ENCODE results near the gene DNAI4. TPM values are rescaled to one million over a fixed set of nuclear protein-coding genes. Genes with fewer than 3 reads are reported as not detected.

Gene DNAI4, protein sequence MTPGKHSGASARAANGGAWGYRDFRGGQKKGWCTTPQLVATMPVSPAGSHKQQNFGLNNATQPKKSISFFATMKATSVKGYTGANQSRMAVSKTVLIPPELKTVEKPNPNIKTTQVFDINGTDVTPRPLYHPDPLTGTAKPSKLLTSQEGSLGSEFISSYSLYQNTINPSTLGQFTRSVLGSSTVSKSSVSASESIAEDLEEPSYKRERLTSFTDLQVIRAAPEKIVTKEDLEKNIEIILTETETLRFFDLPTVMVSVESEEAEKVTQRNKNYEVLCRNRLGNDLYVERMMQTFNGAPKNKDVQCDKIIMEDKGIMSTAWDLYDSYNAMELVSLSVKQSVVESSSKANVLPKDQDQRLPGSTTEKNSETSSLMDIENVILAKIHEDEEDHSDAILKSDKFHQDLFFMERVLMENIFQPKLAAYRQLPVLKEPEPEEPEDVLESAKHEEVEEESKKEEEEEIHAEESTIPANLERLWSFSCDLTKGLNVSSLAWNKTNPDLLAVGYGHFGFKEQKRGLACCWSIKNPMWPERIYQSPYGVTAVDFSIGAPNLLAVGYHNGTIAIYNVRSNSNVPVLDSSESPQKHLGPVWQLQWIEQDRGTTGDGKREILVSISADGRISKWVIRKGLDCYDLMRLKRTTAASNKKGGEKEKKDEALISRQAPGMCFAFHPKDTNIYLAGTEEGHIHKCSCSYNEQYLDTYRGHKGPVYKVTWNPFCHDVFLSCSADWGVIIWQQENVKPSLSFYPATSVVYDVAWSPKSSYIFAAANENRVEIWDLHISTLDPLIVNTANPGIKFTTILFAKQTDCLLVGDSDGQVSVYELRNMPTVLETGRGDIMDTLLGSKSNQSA
- 1.9 and 3.8 TPM in 2 replicates for total RNA-seq

DNA sequence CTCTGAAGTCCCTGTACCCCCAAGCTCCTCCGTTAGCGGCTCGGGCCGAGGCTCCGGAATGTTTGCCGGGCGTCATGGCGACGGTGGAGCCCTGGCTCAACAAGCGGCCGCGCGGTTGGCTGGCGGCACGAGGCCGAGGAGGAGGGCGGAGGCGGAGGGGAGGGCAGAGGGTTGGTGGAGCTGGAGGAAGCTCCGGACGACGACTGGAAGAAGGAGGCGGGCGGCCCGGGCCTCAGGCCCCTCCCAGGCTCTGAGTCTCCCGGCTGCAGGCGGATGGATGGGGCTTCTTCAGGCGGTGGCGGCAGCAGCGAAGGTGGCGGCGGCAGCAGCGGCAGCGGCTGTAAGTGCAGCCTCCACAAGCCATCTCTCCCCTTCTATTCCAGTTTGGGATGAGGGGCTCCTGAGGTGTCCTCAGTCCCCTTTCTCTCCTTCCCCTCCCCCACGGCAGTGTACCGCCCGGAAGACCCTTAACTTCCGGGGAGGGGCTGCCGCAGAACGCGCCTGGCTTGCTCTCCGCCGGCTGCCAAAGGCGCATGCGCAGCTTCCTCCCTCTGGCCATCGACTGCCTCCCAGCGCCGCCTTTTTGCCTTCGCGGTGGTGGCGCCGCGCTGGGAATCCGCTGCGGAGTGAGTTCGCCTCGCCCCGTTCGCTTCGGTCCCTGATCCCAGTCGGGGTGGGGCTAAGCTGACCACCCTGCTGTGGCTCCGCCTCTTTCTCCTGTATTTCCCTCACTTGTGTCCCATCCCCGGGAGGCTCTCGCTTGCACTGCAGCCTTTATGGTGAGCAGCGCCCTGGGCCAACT is at the start of gene DNAI4, which contains the start of gene MIER1:
DNAI4 (minus strand) TSS at position 101 of the 802 bp plus-strand sequence; CDS start at position 76, 25 bp downstream.
MIER1 (plus strand) TSS at position 235 of the 802 bp plus-strand sequence; CDS start at position 274, 39 bp downstream.

Other genes with a start within 250 kb of the DNAI4 start
- gene DYNLT5, start 172.4 kb downstream of the DNAI4 start, total RNA-seq, result 4.2 and 13.4 TPM in 2 replicates
- gene INSL5, start 123.6 kb downstream of the DNAI4 start, total RNA-seq, result not detected in 2 replicates
- gene MIER1, start 134 bp upstream of the DNAI4 start, total RNA-seq, result 23.7 and 34.3 TPM in 2 replicates
- gene SLC35D1, start 129.3 kb upstream of the DNAI4 start, total RNA-seq, result 5.5 and 9.3 TPM in 2 replicates
- not detected in 2 replicates for gene C1orf141, start 210.1 kb upstream of the DNAI4 start, total RNA-seq
- not detected in 2 replicates for gene IL23R, start 241.6 kb upstream of the DNAI4 start, total RNA-seq

Data from epithelial cell of umbilical artery (primary cell).